Activated CD8-positive, alpha-beta memory T cell treated with anti-CD3 and anti-CD28 coated beads for 1 hour (primary cell): ENCODE results near the gene MAOA.
"Not testable (repeated sequence)": the region's sequence is repeated elsewhere in the genome, so short reads cannot be mapped to it uniquely, and the experiment has no call there.

Experiments used
- DNase-seq, 2 donors: peaks; one replicate each; pipeline ENCODE4 v3.0.0-alpha.2; 2020; ENCODE audit warnings: low read depth in 1 of 2; ENCODE audit errors: extremely low read depth in 1 of 2

The MAOA gene

GRCh38 chrX:43661521-43662240, 5.6 kb downstream of the MAOA start:
- DNase-seq, result no peak

- no peak for DNase-seq
These were observed 7.1 kb downstream of the MAOA start for GRCh38 chrX:43663173-43663572.

DNA sequence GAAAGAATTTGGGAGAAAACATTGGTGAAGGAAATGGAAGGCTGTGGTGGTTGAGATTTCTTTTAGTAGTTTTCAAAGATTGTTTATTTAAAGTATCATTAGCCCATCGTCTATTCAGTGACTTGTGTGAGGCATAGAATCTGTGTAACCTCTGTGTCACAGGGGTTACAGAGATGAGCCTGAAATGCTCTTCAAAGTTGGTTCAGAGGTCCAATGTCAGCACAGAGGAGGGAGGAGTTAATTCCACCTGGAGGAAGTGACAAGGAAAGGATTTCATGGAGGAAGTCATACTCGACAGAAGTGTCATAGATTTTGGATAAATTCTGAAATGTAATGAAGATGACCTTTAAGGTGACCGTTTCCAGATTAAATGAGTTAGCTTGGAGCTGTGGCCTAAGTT, 8.2 kb downstream of the MAOA start:
- DNase-seq, result no peak

DNA sequence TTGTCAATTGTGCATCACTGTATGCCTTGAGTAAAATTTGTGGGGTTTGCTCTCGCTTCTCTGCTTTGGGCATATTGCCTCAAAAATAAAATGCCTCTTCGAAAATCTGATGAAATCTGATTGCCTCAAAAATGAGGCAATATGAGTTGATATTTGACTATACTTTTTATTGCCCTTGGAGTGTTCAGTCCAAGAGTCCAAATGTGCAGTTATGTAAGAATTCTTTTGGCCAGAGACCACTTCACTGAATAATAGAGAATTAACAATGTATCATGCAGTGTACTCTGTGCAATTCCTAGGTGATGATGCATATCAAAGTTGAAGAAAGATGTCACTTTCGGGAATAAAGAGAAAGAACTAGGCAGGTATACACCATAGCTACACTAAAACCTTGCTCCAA, 8.6 kb downstream of the MAOA start:
- no peak for DNase-seq

DNA sequence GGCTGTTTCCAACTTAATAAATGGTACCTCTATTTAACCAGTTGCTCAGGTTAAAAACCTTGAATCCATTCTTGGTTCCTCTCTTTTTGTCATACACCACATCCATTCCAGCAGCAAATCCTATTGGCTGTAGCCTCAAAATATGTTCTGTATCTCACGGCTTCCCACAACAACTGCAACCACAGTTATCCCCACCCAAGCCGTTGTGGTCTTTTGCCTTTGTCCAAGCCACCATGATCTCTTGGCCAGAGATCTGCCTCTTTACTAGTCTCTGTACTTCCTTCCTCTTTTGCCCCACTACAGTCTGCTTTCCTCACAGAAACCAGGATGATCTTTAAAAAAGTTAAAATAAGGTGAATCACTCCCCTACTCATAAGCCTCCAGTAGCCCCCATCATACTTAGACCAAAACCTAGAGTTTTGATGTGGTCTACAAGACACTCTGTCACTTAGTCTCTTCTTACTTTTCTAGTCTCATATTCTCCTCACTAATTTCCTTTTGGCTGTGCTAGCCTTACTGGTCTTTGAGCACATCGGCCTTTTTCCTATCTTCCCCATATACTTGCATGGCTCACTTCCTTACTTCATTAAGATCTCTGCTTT, 10.3 kb downstream of the MAOA start:
- no peak for DNase-seq

- not testable (repeated sequence) for DNase-seq
These were observed 20.0 kb downstream of the MAOA start for GRCh38 chrX:43675965-43676628.

DNA sequence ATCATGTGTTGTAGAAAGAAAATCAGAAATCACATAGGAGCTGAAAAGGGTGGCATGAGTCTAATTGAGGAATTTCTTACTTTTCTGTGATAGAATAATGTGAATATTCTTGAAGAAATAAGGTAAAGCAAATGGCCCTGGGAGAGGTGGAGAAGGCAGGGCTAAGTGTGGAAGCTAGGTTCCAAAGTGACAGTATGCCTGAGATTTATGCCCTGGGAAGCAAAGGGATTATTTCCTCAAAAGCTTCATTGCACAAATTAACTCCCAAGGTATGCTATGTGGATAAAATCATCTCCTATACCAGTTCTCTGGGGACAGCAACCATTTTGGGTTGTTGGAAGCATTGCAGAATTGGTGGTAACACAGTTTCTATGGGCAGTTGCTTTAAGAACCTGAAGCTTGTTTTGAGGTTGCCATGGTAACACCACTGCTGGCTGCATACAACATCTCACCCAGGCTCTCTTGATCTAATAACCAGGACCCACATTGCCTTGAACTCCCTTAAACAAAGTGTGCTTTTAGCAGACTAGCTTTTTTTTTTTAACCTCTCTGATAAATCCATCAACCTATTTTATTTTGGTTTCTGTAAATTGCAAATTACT, 21.0 kb downstream of the MAOA start:
- DNase-seq, result no peak

DNA sequence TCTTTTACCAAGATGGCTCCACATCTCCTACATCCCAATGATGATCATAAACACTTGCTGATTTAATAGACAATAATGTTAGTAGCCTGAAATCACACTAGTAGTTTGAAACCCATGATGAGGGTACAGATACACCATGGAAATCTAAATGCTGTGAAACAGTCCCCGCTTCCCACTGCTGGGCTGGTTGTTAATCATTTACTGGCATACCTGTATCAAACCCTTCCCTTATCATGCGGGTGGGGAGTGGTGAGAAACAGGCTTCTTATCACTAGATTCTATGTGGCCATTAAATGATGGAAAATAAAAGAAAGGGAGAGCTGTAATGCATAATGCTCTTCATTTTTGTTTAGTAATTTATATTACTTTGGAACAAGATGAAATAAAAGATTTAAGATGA, 21.9 kb downstream of the MAOA start:
- DNase-seq, result no peak

- no peak for DNase-seq
These were observed 23.0 kb downstream of the MAOA start for GRCh38 chrX:43679058-43679457.

DNA sequence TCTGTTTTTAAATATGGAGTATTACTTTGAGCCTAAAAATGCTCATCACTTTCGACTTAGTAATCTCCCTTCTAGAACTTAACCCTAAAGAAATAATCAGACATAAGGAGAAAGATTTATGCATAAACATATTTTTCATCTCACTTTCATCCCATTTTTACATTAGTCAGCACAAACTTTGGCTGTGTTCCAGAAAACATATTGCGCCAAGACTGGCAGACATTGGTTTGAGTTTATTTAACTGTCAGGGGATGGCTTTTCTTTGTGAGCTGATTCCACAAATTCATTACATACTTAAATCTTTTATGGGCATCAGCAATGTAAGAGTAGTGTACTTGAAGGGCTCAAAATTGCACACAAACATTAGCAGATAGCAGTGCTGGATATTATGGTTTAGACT, 23.7 kb downstream of the MAOA start:
- no peak for DNase-seq

- DNase-seq, result no peak
These were observed 26.6 kb downstream of the MAOA start for GRCh38 chrX:43682726-43683125.

- DNase-seq, result no peak
These were observed 29.1 kb downstream of the MAOA start for GRCh38 chrX:43685221-43685620.

- DNase-seq, result no peak
These were observed 32.5 kb downstream of the MAOA start for GRCh38 chrX:43688586-43688985.

GRCh38 chrX:43693602-43694406, 37.7 kb downstream of the MAOA start:
- no peak for DNase-seq

DNA sequence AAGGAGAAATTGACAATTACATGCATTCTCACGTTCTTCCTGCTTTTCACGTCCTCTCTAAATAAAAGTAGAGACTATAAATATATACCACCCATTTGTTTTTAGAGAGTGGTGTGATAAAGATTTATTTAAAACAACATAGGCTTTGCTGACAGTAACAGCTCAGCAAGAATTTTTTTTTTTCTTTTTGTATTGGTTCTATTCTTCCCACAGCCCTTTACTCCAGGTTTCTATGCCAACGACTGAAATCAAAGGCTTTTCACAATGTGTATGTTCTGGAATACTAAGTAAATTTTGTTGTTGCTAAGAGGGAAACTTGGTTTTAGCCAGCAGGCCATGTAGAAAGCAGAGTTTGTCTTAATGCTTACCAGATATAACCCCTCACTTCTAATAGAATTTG, 43.4 kb downstream of the MAOA start:
- DNase-seq, result no peak

DNA sequence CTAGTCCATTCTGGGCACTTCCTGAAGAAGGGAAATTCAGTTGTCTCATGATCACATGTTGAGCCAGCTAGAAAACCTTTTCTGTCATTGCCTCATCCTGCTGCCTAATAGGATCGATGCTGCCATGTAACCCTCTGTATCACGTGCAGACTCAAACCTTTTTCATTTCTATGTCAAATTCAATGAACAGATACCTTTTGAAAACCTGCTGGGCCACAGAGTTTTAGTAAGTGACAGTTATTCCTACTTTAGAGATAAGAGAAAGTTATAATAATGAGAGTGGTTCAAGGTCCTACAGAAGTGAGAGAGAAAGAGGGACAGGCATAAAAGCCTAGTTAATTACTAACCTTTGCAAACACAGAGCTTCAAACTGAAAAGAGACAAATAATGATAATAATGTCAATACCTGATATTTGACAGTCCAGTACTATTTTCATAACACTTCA, 46.0 kb downstream of the MAOA start:
- DNase-seq, result no peak

DNA sequence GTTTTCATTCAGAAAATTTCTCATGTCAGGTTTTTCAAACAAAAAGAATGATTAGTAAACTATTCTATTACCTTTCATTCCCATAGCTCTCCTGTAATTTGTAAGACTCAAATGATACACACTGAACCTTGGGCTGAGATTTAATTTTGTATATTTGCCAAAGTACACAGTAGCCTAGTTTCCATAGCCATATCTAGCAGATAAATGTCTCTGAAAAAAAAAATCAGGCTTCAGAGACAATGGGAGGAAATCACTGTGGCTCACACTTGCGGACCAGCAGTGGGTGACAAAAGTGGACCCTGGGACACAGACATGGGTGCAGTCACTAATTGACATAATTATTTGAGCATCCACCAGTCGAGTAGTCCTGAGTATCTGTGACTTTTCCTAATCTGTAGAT, 46.6 kb downstream of the MAOA start:
- no peak for DNase-seq

DNA sequence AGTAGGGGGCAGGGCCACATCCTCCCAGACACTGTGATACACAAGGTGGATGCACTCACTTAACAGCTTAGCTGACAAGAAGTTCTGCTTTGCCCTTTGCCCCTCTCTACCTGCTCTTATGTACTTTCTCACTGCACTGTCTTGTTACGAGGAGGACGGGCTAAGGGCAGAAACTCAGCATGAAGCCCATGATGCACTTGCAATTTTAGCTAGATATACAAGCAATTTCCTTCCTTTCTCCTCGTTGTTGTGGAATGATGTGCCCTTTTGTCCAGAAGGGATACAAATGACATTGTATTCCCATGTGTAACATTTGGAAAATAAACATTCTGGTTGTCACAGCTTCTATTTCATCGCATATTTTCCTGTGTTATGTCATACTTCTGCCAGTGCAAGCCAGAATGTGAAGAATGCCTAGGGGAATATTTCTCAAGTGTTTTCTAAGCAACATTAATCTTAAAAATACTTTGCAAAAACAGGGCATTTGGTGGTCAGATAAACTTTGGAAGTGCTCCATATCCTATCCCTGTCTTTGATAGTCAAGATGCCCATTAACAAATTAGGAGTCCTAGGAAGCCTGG, 47.2 kb downstream of the MAOA start:
- DNase-seq, result no peak

GRCh38 chrX:43706786-43707370, 50.8 kb downstream of the MAOA start:
- no peak for DNase-seq

- DNase-seq, result no peak
These were observed 51.9 kb downstream of the MAOA start for GRCh38 chrX:43707812-43708548.
